Activated CD4-positive, alpha-beta T cell treated with anti-CD3 and anti-CD28 coated beads, Interleukin-2, Interleukin-6, amounts not matched to agents 100 ng/mL and 50 ng/mL, durations not matched to agents 16 hours and 8 hours (primary cell): ENCODE measurements around the gene SF3B2.
"Not testable (repeated sequence)": the region's sequence is repeated elsewhere in the genome, so short reads cannot be mapped to it uniquely, and the experiment has no call there.

ENCODE experiments used
- DNase-seq: peaks from one replicate; pipeline ENCODE4 v3.0.0-alpha.2; 2020

The SF3B2 gene

GRCh38 chr11:66080055-66080817 is 28.1 kb downstream of the SF3B2 start:
- DNase-seq: peak; percentile 60

DNA sequence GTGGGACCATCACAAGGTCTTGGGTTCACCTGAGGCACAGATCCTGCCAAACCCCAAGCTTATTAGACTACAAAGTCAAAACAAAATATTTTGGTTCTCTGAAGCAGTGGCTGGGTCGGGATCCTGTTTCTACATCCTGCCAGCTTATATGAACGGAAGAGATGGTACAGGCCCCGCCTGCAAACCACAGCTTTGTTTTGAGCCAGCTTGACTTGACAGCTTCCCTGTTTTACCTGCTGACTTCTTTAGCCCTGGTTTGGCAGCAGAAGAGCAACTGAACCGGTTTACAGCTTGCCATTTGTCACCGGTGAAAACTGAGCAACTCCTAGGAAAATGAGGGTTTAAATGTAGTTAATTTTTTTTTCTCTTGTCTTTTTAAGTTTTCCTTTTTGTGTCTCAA is 29.3 kb downstream of the SF3B2 start:
- peak; percentile 77 for DNase-seq

- DNase-seq: no peak
Observed at GRCh38 chr11:66082946-66083698, 31.0 kb downstream of the SF3B2 start.

DNA sequence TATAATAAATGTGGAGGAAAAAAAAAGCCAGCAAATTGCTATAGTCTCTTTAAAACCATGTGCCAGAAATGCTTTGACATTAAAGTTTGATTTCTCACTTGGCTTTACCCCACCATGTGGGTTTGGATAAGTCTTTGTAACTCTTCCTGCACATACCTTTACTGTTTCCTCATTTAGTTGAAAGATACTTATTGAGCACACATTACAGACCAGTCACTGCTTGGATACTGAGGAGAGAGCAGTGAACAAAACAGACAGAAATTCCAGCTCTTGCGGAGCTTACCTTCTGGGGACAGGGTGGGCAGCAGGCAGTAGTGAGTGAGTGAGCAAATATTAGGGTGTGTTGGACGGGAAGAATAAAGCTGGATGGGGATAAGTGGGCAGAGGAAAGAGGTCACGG is 31.6 kb downstream of the SF3B2 start:
- DNase-seq: no peak

DNA sequence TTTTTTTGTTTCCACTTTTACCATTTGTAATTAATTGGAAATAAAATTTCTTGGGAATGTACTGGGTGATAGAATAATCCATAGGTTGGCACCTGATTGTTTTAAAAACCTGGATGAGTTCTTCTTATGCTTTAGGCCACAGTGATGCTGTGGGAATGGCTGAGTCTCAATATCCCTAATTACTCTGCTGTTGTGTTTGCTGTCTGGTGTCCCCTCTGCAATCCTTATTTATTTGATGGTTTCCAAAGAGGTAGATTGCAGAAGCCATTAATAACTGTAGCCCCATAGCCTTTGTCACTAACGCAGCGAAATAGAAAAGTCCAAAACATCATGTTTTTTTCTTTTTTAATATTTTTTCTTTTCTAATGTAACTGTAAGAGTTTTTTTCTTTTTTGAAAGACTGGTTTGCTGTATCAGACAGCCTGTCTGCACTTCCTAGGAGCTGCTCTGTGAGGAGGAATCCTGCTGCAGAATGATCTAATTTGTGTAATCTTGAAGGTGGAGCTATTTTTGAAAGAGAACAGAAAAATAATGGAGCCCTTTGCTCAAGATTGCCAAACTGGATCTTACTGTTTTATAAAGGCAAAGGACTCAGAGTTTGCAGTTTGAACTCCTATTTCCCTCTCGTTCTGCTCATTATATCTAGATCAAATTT is 32.8 kb downstream of the SF3B2 start:
- DNase-seq: no peak

DNA sequence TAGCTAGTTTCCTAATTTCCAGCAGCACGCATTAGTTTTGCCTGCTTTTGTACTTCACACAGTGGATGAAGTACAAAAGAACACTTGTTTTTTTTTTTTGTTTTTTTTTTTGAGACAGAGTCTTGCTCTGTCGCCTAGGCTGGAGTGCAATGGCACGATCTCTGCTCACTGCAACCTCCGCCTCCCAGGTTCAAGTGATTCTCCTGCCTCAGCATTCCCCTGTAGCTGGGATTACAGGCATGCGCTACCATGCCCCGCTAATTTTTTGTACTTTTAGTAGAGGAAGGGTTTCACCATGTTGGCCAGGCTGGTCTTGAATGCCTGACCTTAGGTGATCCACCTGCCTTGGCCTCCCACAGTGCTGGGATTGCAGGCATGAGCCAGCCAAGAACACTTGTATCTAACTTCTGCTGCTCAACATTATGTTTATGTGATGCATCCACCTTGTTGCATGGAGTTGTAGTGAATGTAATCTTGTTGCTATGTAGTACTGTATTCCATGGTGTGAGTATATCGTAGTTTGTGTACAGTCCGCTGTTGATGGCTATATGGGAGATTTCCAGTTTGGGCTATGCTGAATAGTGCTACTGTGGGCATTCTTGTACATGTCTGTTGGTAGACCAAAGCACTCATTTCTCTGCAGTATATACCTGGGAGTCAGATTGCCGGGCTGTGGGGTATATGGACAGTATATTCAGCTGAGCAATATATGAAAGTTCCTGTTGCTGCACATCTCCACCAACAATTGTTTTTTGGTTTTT is 35.2 kb downstream of the SF3B2 start:
- no peak for DNase-seq

GRCh38 chr11:66089067-66089466 is 36.9 kb downstream of the SF3B2 start:
- no peak for DNase-seq

GRCh38 chr11:66090288-66090687 is 38.1 kb downstream of the SF3B2 start:
- no peak for DNase-seq

GRCh38 chr11:66092125-66092524 is 40.0 kb downstream of the SF3B2 start:
- DNase-seq: not testable (repeated sequence)

DNA sequence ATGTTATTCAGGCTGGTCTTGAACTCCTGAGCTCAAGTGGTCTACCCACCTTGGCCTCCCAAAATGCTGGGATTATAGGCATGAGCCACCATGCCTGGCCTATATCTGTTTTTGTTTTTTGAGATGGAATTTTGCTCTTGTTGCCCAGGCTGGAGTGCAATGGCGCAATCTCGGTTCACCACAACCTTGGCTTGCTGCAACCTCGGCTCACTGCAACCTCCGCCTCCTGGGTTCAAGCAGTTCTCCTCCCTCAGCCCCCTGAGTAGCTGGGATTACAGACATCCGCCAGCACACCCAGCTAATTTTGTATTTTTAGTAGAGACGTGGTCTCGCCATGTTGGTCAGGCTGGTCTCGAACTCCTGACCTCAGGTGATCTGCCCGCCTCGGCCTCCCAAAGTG is 47.6 kb downstream of the SF3B2 start:
- not testable (repeated sequence) for DNase-seq

GRCh38 chr11:66100272-66101065 is 48.3 kb downstream of the SF3B2 start:
- DNase-seq: peak; percentile 73

GRCh38 chr11:66101066-66101464 is 48.9 kb downstream of the SF3B2 start:
- DNase-seq: no peak

GRCh38 chr11:66104057-66104638 is 52.0 kb downstream of the SF3B2 start:
- DNase-seq: no peak

- DNase-seq: peak; percentile 38
Observed at GRCh38 chr11:66106786-66107599, 54.8 kb downstream of the SF3B2 start.

GRCh38 chr11:66107600-66108510 is 55.7 kb downstream of the SF3B2 start:
- DNase-seq: no peak

- no peak for DNase-seq
Observed at GRCh38 chr11:66109294-66109693, 57.1 kb downstream of the SF3B2 start.

DNA sequence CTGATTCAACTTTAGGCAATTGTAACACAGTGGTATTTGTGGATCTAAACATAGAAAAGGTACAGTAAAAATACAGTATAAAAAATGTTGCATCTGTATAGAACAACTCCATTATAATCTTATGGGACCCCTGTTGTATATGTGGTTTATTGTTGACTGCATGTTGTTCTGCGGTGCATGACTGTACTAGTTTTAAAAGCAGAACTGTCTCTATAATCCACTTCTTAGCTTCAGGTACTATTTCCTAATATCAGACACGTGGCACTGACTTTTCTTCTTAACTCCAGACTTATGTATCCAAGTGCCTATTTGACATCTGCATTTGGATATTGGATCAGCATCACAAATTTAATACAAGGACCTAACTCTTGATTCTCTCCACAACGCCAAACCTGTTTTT is 59.0 kb downstream of the SF3B2 start:
- DNase-seq: no peak

GRCh38 chr11:66112041-66112491 is 59.9 kb downstream of the SF3B2 start:
- no peak for DNase-seq

- DNase-seq: no peak
Observed at GRCh38 chr11:66112601-66113499, 60.7 kb downstream of the SF3B2 start.
